ENCODE data around the gene PSAPL1. TPM values are rescaled to one million over a fixed set of nuclear protein-coding genes. Genes with fewer than 3 reads are reported as not detected.

Gene PSAPL1
- total RNA-seq, 1 experiment from 2014 or later = 0.05 TPM

- no peaks in the 10 kb centered on the region for H3K36me3 ChIP-seq (ENCODE audit: control insufficient read depth in 1 of 2, insufficient read depth in 2 of 2, low read length in 2 of 2)
- POLR2A ChIA-PET = no interaction called here
- no peaks in the 10 kb centered on the region for H4K20me1 ChIP-seq (ENCODE audit: insufficient read depth)
- RAD21 ChIA-PET (ENCODE audit: low non-redundant PET in 1 of 2, low total read pairs in 2 of 2, uncharacterized antibody in 2 of 2, unreplicated experiment in 2 of 2) = no interaction called here
- peaks cover 7% of the 10 kb centered on the region; the same call in 1 of the 2 replicates for H3K27me3 ChIP-seq (ENCODE audit: insufficient read depth, low read length)
- no peak overlapping the region for H2AFZ ChIP-seq (ENCODE audit: low read depth, low read length, poor library complexity, severe bottlenecking)
- H3K4me3 ChIP-seq (replicated peaks in 1 of 2; ENCODE audit: low read depth in 1 of 2, low read length in 2 of 2) = no peak overlapping the region
- no peaks in the 10 kb centered on the region for H3K79me2 ChIP-seq (ENCODE audit: insufficient read depth, low read length)
- no peaks in the 10 kb centered on the region for H3K9me3 ChIP-seq (ENCODE audit: control insufficient read depth in 1 of 2, insufficient read depth in 1 of 2, low read depth in 1 of 2, low read length in 2 of 2)
- no peak overlapping the region for H3K27ac ChIP-seq (ENCODE audit: low read depth, low read length)
- H3K4me2 ChIP-seq (ENCODE audit: low read length) = no peak overlapping the region
- no TSS peak for BruUV-seq (replicated peaks)
- no peak overlapping the region for H3K9ac ChIP-seq (ENCODE audit: low read length)
- H3K9me2 ChIP-seq (ENCODE audit: insufficient read depth) = no peaks in the 10 kb centered on the region
- no peak for ATAC-seq
- intact Hi-C loops (cut with micrococcal nuclease) = no loop called here
- H3K4me1 ChIP-seq (ENCODE audit: control insufficient read depth in 1 of 2, insufficient read depth in 2 of 2, low read length in 2 of 2) = no peaks in the 10 kb centered on the region
- no peak for DNase-seq (ENCODE audit: low read depth, low spot score)
- TF ChIP-seq SRF (IDR thresholded peaks at IDR 0.05; ENCODE audit: low read depth) (no peak), RAD21 (IDR thresholded peaks at IDR 0.05; ENCODE audit: low read depth) (no peak), POLR2AphosphoS5 (IDR thresholded peaks at IDR 0.05; ENCODE audit: low read depth, low read length) (no peak), MAX (IDR thresholded peaks at IDR 0.05) (no peak), EZH2 (IDR thresholded peaks at IDR 0.05) (no peak), SP1 (IDR thresholded peaks at IDR 0.05; ENCODE audit: low read depth) (no peak), ELF1 (IDR thresholded peaks at IDR 0.05; ENCODE audit: borderline replicate concordance, low read depth) (no peak), JUND (IDR thresholded peaks at IDR 0.05) (no peak)
- CTCF ChIA-PET = no interaction called here
These were observed 13.3 kb upstream of the PSAPL1 start for GRCh38 chr4:7448036-7448435.

GRCh38 chr4:7447236-7447635 is 12.5 kb upstream of the PSAPL1 start:
- ChIA-PET RAD21 (ENCODE audit: low non-redundant PET in 1 of 2, low total read pairs in 2 of 2, uncharacterized antibody in 2 of 2, unreplicated experiment in 2 of 2) (no interaction called here), POLR2A (no interaction called here), CTCF (no interaction called here)
- H3K4me1 ChIP-seq (ENCODE audit: control insufficient read depth in 1 of 2, insufficient read depth in 2 of 2, low read length in 2 of 2) = no peaks in the 10 kb centered on the region
- no peaks in the 10 kb centered on the region for H3K79me2 ChIP-seq (ENCODE audit: insufficient read depth, low read length)
- no peak for ATAC-seq
- BruUV-seq (replicated peaks) = no TSS peak
- intact Hi-C loops (cut with micrococcal nuclease) = no loop called here
- no peak overlapping the region for H3K9ac ChIP-seq (ENCODE audit: low read length)
- no peak overlapping the region for H3K27ac ChIP-seq (ENCODE audit: low read depth, low read length)
- no peaks in the 10 kb centered on the region for H3K36me3 ChIP-seq (ENCODE audit: control insufficient read depth in 1 of 2, insufficient read depth in 2 of 2, low read length in 2 of 2)
- no peak overlapping the region for H2AFZ ChIP-seq (ENCODE audit: low read depth, low read length, poor library complexity, severe bottlenecking)
- H3K27me3 ChIP-seq (ENCODE audit: insufficient read depth, low read length) = peaks cover 7% of the 10 kb centered on the region; the same call in 1 of the 2 replicates
- no peaks in the 10 kb centered on the region for H3K9me2 ChIP-seq (ENCODE audit: insufficient read depth)
- DNase-seq (ENCODE audit: low read depth, low spot score) = no peak
- H3K4me2 ChIP-seq (ENCODE audit: low read length) = no peak overlapping the region
- no peaks in the 10 kb centered on the region for H4K20me1 ChIP-seq (ENCODE audit: insufficient read depth)
- H3K4me3 ChIP-seq (replicated peaks in 1 of 2; ENCODE audit: low read depth in 1 of 2, low read length in 2 of 2) = no peak overlapping the region
- no peaks in the 10 kb centered on the region for H3K9me3 ChIP-seq (ENCODE audit: control insufficient read depth in 1 of 2, insufficient read depth in 1 of 2, low read depth in 1 of 2, low read length in 2 of 2)
- TF ChIP-seq TCF7L2 (IDR thresholded peaks at IDR 0.05; ENCODE audit: borderline replicate concordance, extremely low read depth, insufficient read depth, insufficient read length) (no peak), REST (IDR thresholded peaks at IDR 0.05; ENCODE audit: low read depth) (no peak), MAX (IDR thresholded peaks at IDR 0.05) (no peak), CBX3 (IDR thresholded peaks at IDR 0.05; ENCODE audit: low read depth) (no peak), ATF3 (IDR thresholded peaks at IDR 0.05) (no peak), SP1 (IDR thresholded peaks at IDR 0.05; ENCODE audit: low read depth) (no peak), SIN3A (IDR thresholded peaks at IDR 0.05; ENCODE audit: low read depth) (no peak), ZNF274 (IDR thresholded peaks at IDR 0.05; ENCODE audit: low read depth, low read length) (no peak), YY1 (IDR thresholded peaks at IDR 0.05; ENCODE audit: extremely low read depth, insufficient replicate concordance, low read depth, low read length) (no peak), ELF1 (IDR thresholded peaks at IDR 0.05; ENCODE audit: borderline replicate concordance, low read depth) (no peak), EZH2 (IDR thresholded peaks at IDR 0.05) (no peak), RAD21 (IDR thresholded peaks at IDR 0.05; ENCODE audit: low read depth) (no peak), ZFX (IDR thresholded peaks at IDR 0.05) (no peak), POLR2A (IDR thresholded peaks at IDR 0.05; ENCODE audit: borderline replicate concordance, extremely low read depth, insufficient read depth, insufficient read length) (no peak), FOSL1 (IDR thresholded peaks at IDR 0.05; ENCODE audit: low read depth) (no peak), EZH2phosphoT487 (IDR thresholded peaks at IDR 0.05; ENCODE audit: borderline replicate concordance) (no peak), EGR1 (IDR thresholded peaks at IDR 0.05; ENCODE audit: low read depth) (no peak)
